ENCODE measurements around the gene FCAR.

GRCh38 chr19:54877471-54877870, 3.4 kb downstream of the FCAR start:
- TF ChIP-seq MAZ (IDR thresholded peaks at IDR 0.05; ENCODE audit: borderline replicate concordance, low read depth, low read length) (no peak), CTCF (conservative IDR thresholded peaks at IDR 0.05; ENCODE audit: low read depth, low read length) (no peak)
